Lower leg skin (tissue), 4 donors: ENCODE measurements around the gene CHD6. TPM values are rescaled to one million over a fixed set of nuclear protein-coding genes. Genes with fewer than 3 reads are reported as not detected.

Experiments
- DNase-seq, 2 donors: peaks; one replicate each; pipeline ENCODE4 v3.0.0-alpha.2; 2019; ENCODE audit warnings: low spot score in 2 of 2
- H3K4me3 ChIP-seq: fragments of 200-600 bp; sonication (generic); 2 replicates; pipeline ENCODE4 v1.5.1; 2017; ENCODE audit warnings: mild to moderate bottlenecking, low read depth; ENCODE audit not compliant: poor library complexity, severe bottlenecking
- CTCF ChIP-seq, 3 donors: fragments of 450-650 bp; IDR thresholded peaks; one replicate each; pipeline ENCODE4 v1.5.1; 2016; ENCODE audit warnings: antibody characterized with exemption in 3 of 3, mild to moderate bottlenecking in 3 of 3, moderate library complexity in 2 of 3
- POLR2A ChIP-seq, 2 donors: fragments of 450-650 bp; IDR thresholded peaks; one replicate each; pipeline ENCODE4 v1.6.1; 2016 to 2017; ENCODE audit warnings: antibody characterized with exemption in 2 of 2, mild to moderate bottlenecking in 1 of 2, moderate library complexity in 1 of 2
- WGBS, 2 donors: methylation state at CpG; one replicate each; pipeline ENCODE4 v1.1.5; 2018; 5-methylcytosine and 5-hydroxymethylcytosine counted together
- intact Hi-C: fragments of 100-400 bp; cut with DNase I; formaldehyde crosslinking; loops from one replicate; pipeline ENCODE4 v1.15.0; 2023; ENCODE audit warnings: low total_unique reads
- total RNA-seq, 4 donors: library from RNA; depleted of rRNA; stranded (reverse); fragments of >200 nt; gene quantifications; one replicate each; pipeline ENCODE4 v1.1.0, GENCODE V29; 2016

Gene CHD6
- total RNA-seq, 4 donors from 2014 or later: 29.7 to 40.1 (median 37.7) TPM

GRCh38 chr20:41436679-41437078 lies 181.5 kb downstream of the CHD6 start:
- 84 to 86% methylated on average over 4 of the region's 4 CpGs for WGBS, 2 donors
- H3K4me3 ChIP-seq: no peak overlapping the region
- TF ChIP-seq POLR2A (IDR thresholded peaks at IDR 0.05) (no peak), CTCF (IDR thresholded peaks at IDR 0.05) (no peak)
- no peak for DNase-seq
- intact Hi-C loops: no loop called here

- intact Hi-C loops: no loop called here
- TF ChIP-seq CTCF (IDR thresholded peaks at IDR 0.05): no peak
- no peak overlapping the region for H3K4me3 ChIP-seq
- WGBS, 2 donors: 96 to 99% methylated on average over 4 of the region's 4 CpGs
- no peak for DNase-seq
Measured at GRCh38 chr20:41433203-41433602, 185.0 kb downstream of the CHD6 start.

GRCh38 chr20:41432746-41433145 lies 185.4 kb downstream of the CHD6 start:
- intact Hi-C loops: no loop called here
- TF ChIP-seq POLR2A (IDR thresholded peaks at IDR 0.05): no peak
- no peak for TF ChIP-seq CTCF (IDR thresholded peaks at IDR 0.05)
- no peak overlapping the region for H3K4me3 ChIP-seq
- DNase-seq: no peak

GRCh38 chr20:41428285-41428684 lies 189.9 kb downstream of the CHD6 start:
- no peak for TF ChIP-seq POLR2A (IDR thresholded peaks at IDR 0.05)
- TF ChIP-seq CTCF (IDR thresholded peaks at IDR 0.05): no peak
- no peak for DNase-seq
- 71 to 84% methylated on average over 3 of the region's 3 CpGs for WGBS, 2 donors
- intact Hi-C loops: no loop called here
- no peak overlapping the region for H3K4me3 ChIP-seq

DNA sequence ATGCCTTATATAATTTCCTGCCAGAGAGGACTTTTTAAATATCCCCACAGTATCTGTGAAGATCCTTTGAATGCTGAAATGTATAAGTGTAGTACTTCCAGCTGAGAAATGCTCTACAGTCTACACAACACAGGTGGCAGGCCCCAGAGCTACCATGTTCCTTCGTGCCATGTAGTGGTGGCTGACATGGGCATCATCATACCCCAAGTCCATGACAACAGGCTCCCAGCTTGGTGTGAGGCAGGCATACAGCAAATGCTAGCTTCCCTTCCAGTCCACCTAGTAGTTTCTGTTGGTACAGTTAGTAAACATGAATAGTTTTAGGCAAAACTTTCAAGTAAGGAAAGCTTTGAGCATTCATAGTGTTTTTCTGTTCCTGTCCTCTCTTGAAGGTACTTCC lies 190.3 kb downstream of the CHD6 start:
- DNase-seq: no peak
- H3K4me3 ChIP-seq: no peak overlapping the region
- WGBS, 2 donors: 90 to 100% methylated on average over 1 of the region's 1 CpG
- TF ChIP-seq CTCF (IDR thresholded peaks at IDR 0.05) (no peak), POLR2A (IDR thresholded peaks at IDR 0.05) (no peak)
- intact Hi-C loops: no loop called here

DNA sequence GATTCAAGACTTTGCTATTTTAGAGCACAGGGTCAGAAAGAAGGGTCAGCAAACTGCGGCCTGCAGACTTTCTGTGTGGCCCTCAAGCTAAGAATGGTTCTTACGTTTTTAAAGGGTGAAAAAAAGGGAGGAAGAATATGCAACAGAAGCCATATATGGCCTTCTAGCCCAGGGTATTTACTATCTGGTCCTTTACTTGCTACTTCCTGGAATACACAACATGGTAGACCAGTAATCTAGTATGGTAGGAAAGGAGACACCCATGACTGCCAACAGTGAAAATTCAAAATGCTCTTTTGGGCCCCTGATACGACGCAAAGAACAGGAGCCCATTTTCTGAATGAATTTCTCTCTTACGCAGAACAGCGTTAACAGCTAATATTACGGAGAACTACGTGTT lies 191.2 kb downstream of the CHD6 start:
- TF ChIP-seq POLR2A (IDR thresholded peaks at IDR 0.05) (no peak), CTCF (IDR thresholded peaks at IDR 0.05) (no peak)
- 93 to 94% methylated on average over 8 of the region's 8 CpGs for WGBS, 2 donors
- H3K4me3 ChIP-seq: no peak overlapping the region
- no peak for DNase-seq
- intact Hi-C loops: no loop called here
